Endothelial cell of umbilical vein (primary cell): Measurements from ENCODE around the gene SORCS1. TPM values are rescaled to one million over a fixed set of nuclear protein-coding genes. Genes with fewer than 3 reads are reported as not detected.

Experiments used
- BruUV-seq: library from RNA; stranded (reverse); fragments of 400-500 nt; replicated peaks from 2 replicates; lab custom pipeline; 2021; lab: Mats Ljungman, UMichigan
- CTCF ChIA-PET: fragments of 300-600, 350-600 bp; sonication (Branson Sonifier 250); formaldehyde crosslinking; loops from one replicate; lab custom pipeline; 2021; ENCODE audit warnings: antibody characterized with exemption, inconsistent platforms; lab: Charles Lee
- POLR2A ChIA-PET: fragments of 300-600, 350-600 bp; sonication (Branson Sonifier 250); formaldehyde crosslinking; loops from one replicate; lab custom pipeline; 2021; ENCODE audit warnings: antibody characterized with exemption, inconsistent platforms; lab: Charles Lee
- DNase-seq: peaks from one replicate; pipeline ENCODE4 v3.0.0-alpha.2; 2011; ENCODE audit warnings: low read depth, low spot score
- FAIRE-seq: peaks from 2 replicates; lab custom pipeline; 2011; peaks lifted over from hg19 to GRCh38; lab: Jason Lieb, UNC
- H2AFZ ChIP-seq: 2 replicates; pipeline ENCODE4 v1.6.0; 2012; ENCODE audit warnings: low read depth, low read length, control low read depth, inconsistent platforms
- H3K27ac ChIP-seq: 2 replicates; pipeline ENCODE4 v1.5.1; 2011; ENCODE audit warnings: low read depth, mild to moderate bottlenecking, control low read depth, low read length, moderate library complexity; ENCODE audit not compliant: insufficient read depth
- H3K27me3 ChIP-seq, 2 experiments: 2 replicates each; pipeline versions ENCODE4 v1.6.0 to v1.6.1; 2011; ENCODE audit warnings: low read length in 2 of 2, mixed read lengths in 1 of 2; ENCODE audit not compliant: control insufficient read depth in 2 of 2, insufficient read depth in 2 of 2
- H3K36me3 ChIP-seq, 2 experiments: 2 replicates in 1 of 2; 3 replicates in 1 of 2; pipeline ENCODE4 v1.5.1; 2011; ENCODE audit warnings: low read length in 2 of 2, mild to moderate bottlenecking in 1 of 2, moderate library complexity in 1 of 2; ENCODE audit not compliant: control insufficient read depth in 2 of 2, insufficient read depth in 2 of 2; ENCODE audit errors: extremely low read depth in 1 of 2
- H3K4me1 ChIP-seq: 3 replicates; pipeline ENCODE4 v1.5.1; 2011; ENCODE audit warnings: mild to moderate bottlenecking, low read length; ENCODE audit not compliant: control insufficient read depth, insufficient read depth; ENCODE audit errors: extremely low read depth
- H3K4me2 ChIP-seq: 2 replicates; pipeline ENCODE4 v1.6.1; 2011; ENCODE audit warnings: low read length, control low read depth, mixed read lengths; ENCODE audit not compliant: insufficient read depth
- H3K4me3 ChIP-seq, 3 experiments: fragments of 200-600 bp in 1 of 3; sonication (generic), shearing (Covaris generic) in 1 of 3; replicated peaks in 1 of 3; 2 replicates each; pipeline ENCODE4 v1.5.1; 2011 to 2016; ENCODE audit warnings: control low read depth in 3 of 3, low read length in 3 of 3, mild to moderate bottlenecking in 2 of 3, inconsistent platforms in 1 of 3, low read depth in 1 of 3, moderate library complexity in 1 of 3; ENCODE audit not compliant: insufficient read depth in 1 of 3
- H3K79me2 ChIP-seq: 2 replicates; pipeline ENCODE4 v1.6.0; 2012; ENCODE audit warnings: low read length, inconsistent platforms; ENCODE audit not compliant: control insufficient read depth, insufficient read depth
- H3K9ac ChIP-seq: replicated peaks from 2 replicates; pipeline ENCODE3; 2011; ENCODE audit warnings: low read length, control low read depth; ENCODE audit not compliant: insufficient read depth; ENCODE audit errors: extremely low read depth
- H3K9me1 ChIP-seq: replicated peaks from 3 replicates; pipeline ENCODE4 v1.6.0; 2011; ENCODE audit warnings: mild to moderate bottlenecking, low read length; ENCODE audit not compliant: control insufficient read depth, insufficient read depth; ENCODE audit errors: extremely low read depth
- H3K9me3 ChIP-seq: replicated peaks from 2 replicates; pipeline ENCODE4 v1.5.1; 2012; ENCODE audit warnings: low read length, inconsistent platforms; ENCODE audit not compliant: control insufficient read depth, insufficient read depth
- H4K20me1 ChIP-seq: replicated peaks from 2 replicates; pipeline ENCODE3; 2011; ENCODE audit warnings: mild to moderate bottlenecking, low read length; ENCODE audit not compliant: control insufficient read depth, insufficient read depth; ENCODE audit errors: extremely low read depth
- CTCF ChIP-seq, 2 donors: IDR thresholded peaks; 1 replicate in 1 of 2; 2 replicates in 1 of 2; pipeline ENCODE4 v1.5.1; 2011; ENCODE audit warnings: low read length in 2 of 2, mild to moderate bottlenecking in 2 of 2, moderate library complexity in 2 of 2, control low read depth in 1 of 2, inconsistent platforms in 1 of 2, low read depth in 1 of 2; ENCODE audit not compliant: insufficient read depth in 1 of 2; ENCODE audit errors: extremely low read depth in 1 of 2
- EZH2 ChIP-seq: IDR thresholded peaks from 2 replicates; pipeline ENCODE4 v1.6.1; 2012; ENCODE audit warnings: borderline replicate concordance, low read depth, mild to moderate bottlenecking, moderate library complexity, low read length, inconsistent platforms; ENCODE audit not compliant: severe bottlenecking
- FOS ChIP-seq: IDR thresholded peaks from 2 replicates; pipeline ENCODE4 v1.6.1; 2011; ENCODE audit warnings: mild to moderate bottlenecking, low read length, moderate library complexity, borderline replicate concordance; ENCODE audit not compliant: insufficient read depth
- GATA2 ChIP-seq: IDR thresholded peaks from 2 replicates; pipeline ENCODE4 v1.7.0; 2011; ENCODE audit warnings: low read depth, mild to moderate bottlenecking, moderate library complexity, mixed read lengths, low read length; ENCODE audit not compliant: insufficient read length, insufficient read depth
- JUN ChIP-seq: IDR thresholded peaks from 2 replicates; pipeline ENCODE4 v1.6.1; 2011; ENCODE audit warnings: borderline replicate concordance, low read depth; ENCODE audit not compliant: insufficient read length, insufficient read depth
- MYC ChIP-seq: IDR thresholded peaks from one replicate; pipeline ENCODE4 v1.6.1; 2011; ENCODE audit warnings: mild to moderate bottlenecking, low read depth, low read length
- POLR2A ChIP-seq: IDR thresholded peaks from 2 replicates; pipeline ENCODE4 v1.6.1; 2012; ENCODE audit warnings: low read depth, mild to moderate bottlenecking, control low read depth, low read length
- POLR2AphosphoS5 ChIP-seq: IDR thresholded peaks from 2 replicates; pipeline ENCODE4 v1.6.1; 2012; ENCODE audit warnings: low read depth, mild to moderate bottlenecking, control low read depth, low read length, moderate library complexity; ENCODE audit not compliant: insufficient read depth
- dilution Hi-C: fragments of 300-500 bp; cut with MboI; formaldehyde crosslinking; loops from one replicate; pipeline ENCODE4 v1.15.0; 2019; ENCODE audit warnings: low sequenced_read_pairs; ENCODE audit not compliant: extremely low pct_ligation_motif_present
- intact Hi-C: fragments of 100-400 bp; cut with micrococcal nuclease; formaldehyde crosslinking; loops from one replicate; pipeline ENCODE4 v1.10.0; 2022
- polyA plus RNA-seq, 4 experiments: library from polyadenylated mRNA; depleted of rRNA in 3 of 4; stranded (reverse) in 3 of 4; unstranded in 1 of 4; fragments of >200 nt; gene quantifications; 2 replicates each; pipeline versions ENCODE4 v1.2.1 to v1.2.3, GENCODE V29; 2011 to 2012; ENCODE audit warnings: missing spikeins in 1 of 4
- total RNA-seq: library from RNA; stranded (reverse); gene quantifications from 2 replicates; pipeline ENCODE4 v1.2.3, GENCODE V29; 2021
- TF ChIP-seq, protein P1 (sequence below): IDR thresholded peaks from 2 replicates; pipeline ENCODE4 v1.6.1; 2011; ENCODE audit not compliant: insufficient read depth, insufficient read length

Gene SORCS1
- total and polyA plus RNA-seq, 2 donors (not counting 3 experiments of a cell fraction or from before 2014, with no cell fraction given), result not detected

- no peak overlapping the region for H3K9ac ChIP-seq
Measured at GRCh38 chr10:106941297-106942034, 223.0 kb downstream of the SORCS1 start.

More at GRCh38 chr10:106941297-106942034, 223.0 kb downstream of the SORCS1 start:
- dilution Hi-C loops (no loop called here), intact Hi-C loops (no loop called here)
- no peak overlapping the region for H3K4me2 ChIP-seq
- no peaks in the 10 kb centered on the region for H4K20me1 ChIP-seq
- H3K4me3 ChIP-seq, result no peak overlapping the region
- CTCF ChIA-PET, result no interaction called here
- H3K36me3 ChIP-seq, result no peaks in the 10 kb centered on the region
- no peak overlapping the region for H3K27ac ChIP-seq
- TF ChIP-seq FOS (no peak), MYC (no peak), POLR2A (no peak), CTCF (IDR thresholded peaks at IDR 0.05; ENCODE audit: extremely low read depth in 1 of 2, insufficient read depth in 1 of 2, low read depth in 1 of 2, low read length in 2 of 2) (no peak), POLR2AphosphoS5 (no peak), JUN (no peak), GATA2 (no peak), EZH2 (no peak)
- TF ChIP-seq, protein P1, sequence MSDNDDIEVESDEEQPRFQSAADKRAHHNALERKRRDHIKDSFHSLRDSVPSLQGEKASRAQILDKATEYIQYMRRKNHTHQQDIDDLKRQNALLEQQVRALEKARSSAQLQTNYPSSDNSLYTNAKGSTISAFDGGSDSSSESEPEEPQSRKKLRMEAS, result no peak
- no peaks in the 10 kb centered on the region for H3K9me1 ChIP-seq
- H2AFZ ChIP-seq, result no peak overlapping the region
- H3K27me3 ChIP-seq, result no peaks in the 10 kb centered on the region
- H3K79me2 ChIP-seq, result no peaks in the 10 kb centered on the region
- no peaks in the 10 kb centered on the region for H3K4me1 ChIP-seq
- DNase-seq (no peak), FAIRE-seq (no peak)
- POLR2A ChIA-PET, result no interaction called here
- H3K9me3 ChIP-seq, result peaks cover 5% of the 10 kb centered on the region
- BruUV-seq, result no TSS peak
